H9 (cell line): ENCODE measurements around the gene KCNMA1. TPM values are rescaled to one million over a fixed set of nuclear protein-coding genes. Genes with fewer than 3 reads are reported as not detected.

Experiments used
- DNase-seq: peaks from one replicate; pipeline ENCODE4 v3.0.0-alpha.2; 2017
- H2AFZ ChIP-seq: one replicate; pipeline ENCODE4 v1.6.1; 2013; ENCODE audit warnings: mild to moderate bottlenecking, low read length, control low read depth, moderate library complexity
- H2AK5ac ChIP-seq: 2 replicates; pipeline ENCODE4 v1.6.1; 2013; ENCODE audit warnings: low read length, control low read depth, mixed read lengths; ENCODE audit not compliant: insufficient read length
- H2BK120ac ChIP-seq: one replicate; pipeline ENCODE4 v1.6.1; 2013; ENCODE audit warnings: low read depth, mild to moderate bottlenecking, low read length, control low read depth, inconsistent platforms; ENCODE audit not compliant: poor library complexity, severe bottlenecking
- H2BK12ac ChIP-seq: 2 replicates; pipeline ENCODE4 v1.6.1; 2013; ENCODE audit warnings: low read length, control low read depth, mixed read lengths, low read depth; ENCODE audit not compliant: insufficient read length
- H2BK15ac ChIP-seq: 2 replicates; pipeline ENCODE4 v1.6.1; 2013; ENCODE audit warnings: low read depth, low read length, control low read depth
- H2BK20ac ChIP-seq: one replicate; pipeline ENCODE4 v1.6.1; 2013; ENCODE audit warnings: low read depth, mild to moderate bottlenecking, low read length, control low read depth, inconsistent platforms; ENCODE audit not compliant: poor library complexity, severe bottlenecking
- H2BK5ac ChIP-seq: 2 replicates; pipeline ENCODE4 v1.6.1; 2013; ENCODE audit warnings: low read length, control low read depth, mixed read lengths; ENCODE audit not compliant: insufficient read length
- H3K14ac ChIP-seq: 2 replicates; pipeline ENCODE4 v1.6.1; 2013; ENCODE audit warnings: low read length, control low read depth; ENCODE audit not compliant: insufficient read depth
- H3K18ac ChIP-seq: 2 replicates; pipeline ENCODE4 v1.6.1; 2013; ENCODE audit warnings: low read depth, mild to moderate bottlenecking, mixed read lengths, low read length, control low read depth; ENCODE audit not compliant: insufficient read length
- H3K23ac ChIP-seq: 2 replicates; pipeline ENCODE4 v1.6.1; 2013; ENCODE audit warnings: low read length, control low read depth, mixed read lengths, low read depth; ENCODE audit not compliant: insufficient read length
- H3K23me2 ChIP-seq: 2 replicates; pipeline ENCODE4 v1.6.1; 2013; ENCODE audit warnings: low read depth, mild to moderate bottlenecking, mixed read lengths, low read length, control low read depth; ENCODE audit not compliant: insufficient read length, poor library complexity, severe bottlenecking
- H3K27ac ChIP-seq: 2 replicates; pipeline ENCODE4 v1.5.1; 2013; ENCODE audit warnings: low read length, control low read depth, mixed read lengths, low read depth; ENCODE audit not compliant: insufficient read length
- H3K27me3 ChIP-seq: 2 replicates; pipeline ENCODE4 v1.6.1; 2013; ENCODE audit warnings: low read length, control low read depth, inconsistent platforms; ENCODE audit not compliant: insufficient read depth
- H3K4ac ChIP-seq: 2 replicates; pipeline ENCODE4 v1.6.1; 2013; ENCODE audit warnings: low read depth, mild to moderate bottlenecking, control low read depth, inconsistent platforms, low read length, moderate library complexity
- H3K4me1 ChIP-seq: 2 replicates; pipeline ENCODE4 v1.6.1; 2013; ENCODE audit warnings: low read length, control low read depth, inconsistent platforms; ENCODE audit not compliant: insufficient read depth
- H3K4me2 ChIP-seq: 2 replicates; pipeline ENCODE4 v1.6.1; 2013; ENCODE audit warnings: low read length, control low read depth, mixed read lengths; ENCODE audit not compliant: insufficient read length, insufficient read depth
- H3K56ac ChIP-seq: 2 replicates; pipeline ENCODE4 v1.6.1; 2013; ENCODE audit warnings: low read depth, mild to moderate bottlenecking, mixed read lengths, low read length, control low read depth; ENCODE audit not compliant: insufficient read length
- H3K79me1 ChIP-seq: 2 replicates; pipeline ENCODE4 v1.6.1; 2013; ENCODE audit warnings: low read depth, mild to moderate bottlenecking, moderate library complexity, low read length, control low read depth, inconsistent platforms; ENCODE audit not compliant: insufficient read depth, poor library complexity, severe bottlenecking
- H3K79me2 ChIP-seq: 2 replicates; pipeline ENCODE4 v1.6.1; 2013; ENCODE audit warnings: low read length, control low read depth, inconsistent platforms; ENCODE audit not compliant: insufficient read depth
- H3K9ac ChIP-seq: 2 replicates; pipeline ENCODE4 v1.6.1; 2013; ENCODE audit warnings: low read length, control low read depth, mixed read lengths; ENCODE audit not compliant: insufficient read length; ENCODE audit errors: extremely low read depth
- H3K9me3 ChIP-seq: one replicate; pipeline ENCODE4 v1.6.1; 2013; ENCODE audit warnings: low read depth, low read length, inconsistent platforms; ENCODE audit not compliant: control insufficient read depth
- H3T11ph ChIP-seq: one replicate; pipeline ENCODE4 v1.6.1; 2013; ENCODE audit warnings: mild to moderate bottlenecking, low read length, control low read depth, inconsistent platforms
- H4K20me1 ChIP-seq: one replicate; pipeline ENCODE4 v1.6.1; 2013; ENCODE audit not compliant: control insufficient read depth, insufficient read length, insufficient read depth
- H4K5ac ChIP-seq: 2 replicates; pipeline ENCODE4 v1.6.1; 2013; ENCODE audit warnings: low read depth, mild to moderate bottlenecking, mixed read lengths, low read length, control low read depth; ENCODE audit not compliant: insufficient read length
- H4K8ac ChIP-seq: replicated peaks from 2 replicates; pipeline ENCODE4 v1.6.1; 2013; ENCODE audit warnings: low read length, control low read depth, mixed read lengths, low read depth; ENCODE audit not compliant: insufficient read length
- H4K91ac ChIP-seq: 2 replicates; pipeline ENCODE4 v1.6.1; 2013; ENCODE audit warnings: low read depth, mild to moderate bottlenecking, moderate library complexity, mixed read lengths, low read length, control low read depth; ENCODE audit not compliant: insufficient read length
- H3K27ac Mint-ChIP-seq, 3 experiments: 2 replicates in 2 of 3; 3 replicates in 1 of 3; pipeline ENCODE4 v1.8.0; 2020 to 2021; ENCODE audit warnings: mixed read lengths in 3 of 3, mild to moderate bottlenecking in 1 of 3, moderate library complexity in 1 of 3
- H3K27me3 Mint-ChIP-seq: 2 replicates; pipeline ENCODE4 v1.8.0; 2021; ENCODE audit warnings: low read depth, mild to moderate bottlenecking, moderate library complexity, mixed read lengths
- H3K36me3 Mint-ChIP-seq, 3 experiments: 2 replicates in 2 of 3; 3 replicates in 1 of 3; pipeline ENCODE4 v1.8.0; 2020 to 2021; ENCODE audit warnings: low read depth in 3 of 3, mixed read lengths in 3 of 3; ENCODE audit not compliant: insufficient read depth in 1 of 3
- H3K4me1 Mint-ChIP-seq, 2 experiments: 2 replicates each; pipeline ENCODE4 v1.8.0; 2020; ENCODE audit warnings: mixed read lengths in 2 of 2
- H3K4me3 Mint-ChIP-seq, 2 experiments: 2 replicates in 1 of 2; 3 replicates in 1 of 2; pipeline ENCODE4 v1.8.0; 2020 to 2021; ENCODE audit warnings: mild to moderate bottlenecking in 2 of 2, mixed read lengths in 2 of 2, moderate library complexity in 1 of 2
- H3K9me3 Mint-ChIP-seq, 2 experiments: 2 replicates in 1 of 2; 3 replicates in 1 of 2; pipeline ENCODE4 v1.8.0; 2020; ENCODE audit warnings: mild to moderate bottlenecking in 2 of 2, mixed read lengths in 2 of 2, moderate library complexity in 1 of 2
- CTCF ChIP-seq: fragments of 200-600 bp; sonication (generic); conservative IDR thresholded peaks from 3 replicates; pipeline ENCODE4 v1.8.0; 2021; ENCODE audit warnings: antibody characterized with exemption, mild to moderate bottlenecking
- WGBS: extraction: QIAGEN DNeasy Blood & Tissue Kit; methylation state at CpG from one replicate; pipeline ENCODE4 v1.1.7; 2013; ENCODE audit warnings: missing lambda C conversion rate, low lambda C conversion rate, mixed read lengths; ENCODE audit not compliant: insufficient read length; ENCODE audit errors: extremely low coverage; 5-methylcytosine and 5-hydroxymethylcytosine counted together
- total RNA-seq: library from RNA; stranded (reverse); gene quantifications from 2 replicates; pipeline ENCODE4 v1.2.1, GENCODE V29; 2021

Gene KCNMA1
- total RNA-seq, 1 experiment from 2014 or later = 2.0 TPM

GRCh38 chr10:77681839-77682238 is 44.2 kb upstream of the KCNMA1 start:
- Histone ChIP-seq H2BK15ac (no peak overlapping the region), H3K23ac (no peak overlapping the region), H3K27me3 (no peaks in the 10 kb centered on the region), H4K5ac (no peak overlapping the region), H3K27ac (no peak overlapping the region), H4K20me1 (no peaks in the 10 kb centered on the region), H3K14ac (no peak overlapping the region), H3K4me1 (no peaks in the 10 kb centered on the region; the same call in 1 of the 2 replicates), H2BK12ac (no peak overlapping the region), H3K9ac (no peak overlapping the region), H2AK5ac (no peak overlapping the region), H3K4me2 (no peak overlapping the region), H3K9me3 (no peaks in the 10 kb centered on the region), H4K91ac (no peak overlapping the region), H4K8ac (no peak overlapping the region), H3K56ac (no peak overlapping the region), H2AFZ (no peak overlapping the region), H3K18ac (no peak overlapping the region), H2BK120ac (no peak overlapping the region), H3T11ph (no peak overlapping the region), H3K79me2 (no peaks in the 10 kb centered on the region), H3K79me1 (no peaks in the 10 kb centered on the region), H2BK5ac (no peak overlapping the region), H3K4ac (no peak overlapping the region), H2BK20ac (no peak overlapping the region), H3K23me2 (peaks cover 2% of the 10 kb centered on the region)
- no peak for TF ChIP-seq CTCF
- Mint-ChIP-seq H3K4me3 (no peak overlapping the region), H3K27me3 (no peaks in the 10 kb centered on the region), H3K36me3 (peaks cover 0 to 2% (median 0%) of the 10 kb centered on the region in 3 experiments; a peak in 1 of 7 replicates), H3K4me1 (peaks cover 33 to 40% of the 10 kb centered on the region in 2 experiments), H3K9me3 (no peaks in the 10 kb centered on the region), H3K27ac (no peak overlapping the region; a peak in 1 of 7 replicates)
- DNase-seq = no peak
- WGBS = no CpG with 5 or more reads among the region's 6 CpGs
